ENCODE data around the gene AKT3.

The AKT3 gene

DNA sequence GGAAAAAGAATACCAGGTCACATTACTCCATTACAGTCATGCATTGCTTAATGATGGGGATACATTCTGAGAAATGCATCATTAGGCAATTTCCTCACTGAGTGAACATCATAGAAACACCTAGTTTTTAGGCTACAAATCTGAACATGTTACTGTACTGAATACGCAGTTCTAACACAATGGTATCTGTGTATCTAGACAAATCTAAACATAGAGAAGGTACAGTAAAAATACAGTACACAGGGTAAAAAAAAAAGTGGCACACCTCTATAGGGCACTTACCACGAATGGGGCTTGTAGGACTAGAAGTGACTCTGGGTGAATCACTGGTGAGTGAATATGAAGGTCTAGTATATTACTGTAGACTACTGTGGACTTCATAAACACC lies 115.7 kb downstream of the AKT3 start:
- TF ChIP-seq, protein P1, sequence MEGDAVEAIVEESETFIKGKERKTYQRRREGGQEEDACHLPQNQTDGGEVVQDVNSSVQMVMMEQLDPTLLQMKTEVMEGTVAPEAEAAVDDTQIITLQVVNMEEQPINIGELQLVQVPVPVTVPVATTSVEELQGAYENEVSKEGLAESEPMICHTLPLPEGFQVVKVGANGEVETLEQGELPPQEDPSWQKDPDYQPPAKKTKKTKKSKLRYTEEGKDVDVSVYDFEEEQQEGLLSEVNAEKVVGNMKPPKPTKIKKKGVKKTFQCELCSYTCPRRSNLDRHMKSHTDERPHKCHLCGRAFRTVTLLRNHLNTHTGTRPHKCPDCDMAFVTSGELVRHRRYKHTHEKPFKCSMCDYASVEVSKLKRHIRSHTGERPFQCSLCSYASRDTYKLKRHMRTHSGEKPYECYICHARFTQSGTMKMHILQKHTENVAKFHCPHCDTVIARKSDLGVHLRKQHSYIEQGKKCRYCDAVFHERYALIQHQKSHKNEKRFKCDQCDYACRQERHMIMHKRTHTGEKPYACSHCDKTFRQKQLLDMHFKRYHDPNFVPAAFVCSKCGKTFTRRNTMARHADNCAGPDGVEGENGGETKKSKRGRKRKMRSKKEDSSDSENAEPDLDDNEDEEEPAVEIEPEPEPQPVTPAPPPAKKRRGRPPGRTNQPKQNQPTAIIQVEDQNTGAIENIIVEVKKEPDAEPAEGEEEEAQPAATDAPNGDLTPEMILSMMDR (IDR thresholded peaks at IDR 0.05) = no peak
- DNase-seq (ENCODE audit: low spot score) = no peak
- Histone ChIP-seq H3K27ac (no peak overlapping the region), H3K4me3 (no peak overlapping the region)

DNA sequence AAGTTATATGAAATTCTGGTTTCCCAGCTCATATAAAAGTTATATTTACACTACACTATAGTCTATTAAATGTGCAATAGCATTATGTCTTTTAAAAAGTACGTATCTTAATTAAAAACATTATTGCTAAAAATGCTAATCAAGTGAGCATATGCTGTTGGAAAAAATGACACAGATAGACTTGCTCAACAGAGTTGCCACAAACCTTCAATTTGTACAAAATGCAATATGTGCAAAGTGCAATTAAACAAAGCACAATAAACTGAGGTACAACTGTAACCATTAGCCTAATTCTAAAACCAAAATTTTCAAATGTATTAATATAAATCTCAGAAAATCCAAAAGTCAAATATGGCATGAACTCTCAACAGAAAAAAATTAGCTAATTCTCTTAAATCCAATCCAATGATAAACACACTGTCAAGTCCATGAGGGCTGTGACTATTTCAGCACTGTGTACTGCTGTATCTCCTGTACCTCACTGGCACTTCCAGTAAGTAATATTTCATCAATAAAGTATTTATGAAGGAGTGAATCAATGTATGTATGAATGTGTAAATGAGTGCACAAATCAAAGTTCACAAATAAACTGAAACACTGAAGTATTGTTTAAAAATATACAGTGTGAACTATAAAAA lies 116.3 kb downstream of the AKT3 start:
- no peak for DNase-seq (ENCODE audit: low spot score)
- no peak overlapping the region for H3K27ac ChIP-seq
- TF ChIP-seq, protein P1 (IDR thresholded peaks at IDR 0.05) = no peak
- H3K4me3 ChIP-seq = no peak overlapping the region

DNA sequence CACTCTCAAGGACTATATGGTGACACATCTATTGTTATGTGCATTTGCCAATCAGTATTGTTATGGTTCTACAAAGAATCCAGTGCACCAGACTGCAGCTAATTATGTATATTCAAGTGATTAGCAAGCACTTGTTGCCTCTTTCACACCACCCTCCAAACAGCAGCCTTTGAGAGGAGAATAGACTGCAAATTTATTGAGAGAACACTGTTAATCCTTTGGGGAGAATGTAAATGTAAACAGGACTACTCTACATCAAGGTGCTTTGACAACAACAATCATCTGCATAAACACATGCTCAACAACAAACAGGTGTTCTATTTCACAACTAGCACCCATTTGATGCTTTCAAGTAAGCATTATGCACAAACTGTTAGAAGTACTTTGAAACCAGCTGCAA lies 117.4 kb downstream of the AKT3 start:
- Histone ChIP-seq H3K27ac (no peak overlapping the region), H3K4me3 (no peak overlapping the region)
- TF ChIP-seq, protein P1 (IDR thresholded peaks at IDR 0.05) = no peak
- DNase-seq (ENCODE audit: low spot score) = no peak

DNA sequence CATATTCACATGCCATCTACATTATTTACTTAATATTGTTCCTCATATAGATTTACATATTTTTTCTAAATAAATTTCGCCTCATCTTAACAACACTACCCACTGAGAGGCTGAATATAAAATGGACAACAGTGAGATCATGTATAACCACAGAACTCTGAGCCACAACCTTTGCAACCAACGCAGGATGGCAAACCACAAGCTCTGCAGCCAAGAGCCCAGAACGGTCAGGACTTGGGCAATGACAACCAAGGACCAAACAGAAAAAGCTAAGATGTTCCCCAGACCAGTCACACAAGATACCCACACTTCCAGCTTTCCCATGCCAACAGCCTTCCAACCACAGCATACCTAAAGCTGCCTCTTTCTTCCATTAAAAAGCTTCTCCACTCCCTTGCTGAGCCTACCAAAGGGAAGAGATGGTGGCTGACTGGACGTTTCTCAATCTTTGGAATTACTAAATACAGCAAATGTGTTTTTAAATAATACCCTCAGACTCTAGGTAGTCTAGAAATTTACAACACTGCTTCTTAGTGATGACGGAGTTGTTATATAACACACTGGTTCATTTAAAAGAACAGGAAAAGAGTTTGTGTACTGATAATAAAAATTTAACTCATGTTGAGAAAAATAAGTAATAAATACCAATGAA lies 117.9 kb downstream of the AKT3 start:
- TF ChIP-seq, protein P1 (IDR thresholded peaks at IDR 0.05) = no peak
- Histone ChIP-seq H3K27ac (no peak overlapping the region), H3K4me3 (no peak overlapping the region)
- no peak for DNase-seq (ENCODE audit: low spot score)

DNA sequence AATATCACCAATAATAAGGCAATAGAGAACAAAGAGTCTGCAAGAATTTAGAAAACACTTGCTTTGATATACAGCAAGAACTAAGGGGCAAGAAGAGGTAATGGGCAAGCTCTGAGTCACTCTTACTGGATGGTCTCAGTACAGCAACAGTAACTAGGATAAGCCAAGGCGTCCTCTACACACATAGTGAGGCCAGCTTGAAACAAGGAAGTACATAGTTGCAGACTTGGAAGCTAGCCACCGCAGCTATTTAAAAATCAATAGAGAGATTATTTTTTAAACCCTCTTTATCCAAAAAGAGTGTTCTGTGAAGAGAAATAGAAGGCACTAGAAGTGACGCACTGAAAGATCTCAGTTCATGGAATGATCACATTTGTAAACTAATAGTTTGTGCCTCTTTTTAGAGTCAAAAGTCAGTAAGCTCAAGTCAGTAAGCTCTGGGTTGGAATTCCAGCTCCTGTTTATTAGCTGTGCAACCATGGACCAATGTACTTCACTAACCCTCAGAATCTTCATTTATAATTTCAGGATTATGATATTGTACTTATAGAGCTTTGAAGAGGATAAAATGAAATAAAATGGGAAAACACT lies 118.6 kb downstream of the AKT3 start:
- Histone ChIP-seq H3K27ac (peak overlapping the region; percentile 6 to 16), H3K4me3 (peak overlapping the region; percentile 29)
- TF ChIP-seq, protein P1 (IDR thresholded peaks at IDR 0.05) = no peak
- DNase-seq (ENCODE audit: low spot score) = no peak

DNA sequence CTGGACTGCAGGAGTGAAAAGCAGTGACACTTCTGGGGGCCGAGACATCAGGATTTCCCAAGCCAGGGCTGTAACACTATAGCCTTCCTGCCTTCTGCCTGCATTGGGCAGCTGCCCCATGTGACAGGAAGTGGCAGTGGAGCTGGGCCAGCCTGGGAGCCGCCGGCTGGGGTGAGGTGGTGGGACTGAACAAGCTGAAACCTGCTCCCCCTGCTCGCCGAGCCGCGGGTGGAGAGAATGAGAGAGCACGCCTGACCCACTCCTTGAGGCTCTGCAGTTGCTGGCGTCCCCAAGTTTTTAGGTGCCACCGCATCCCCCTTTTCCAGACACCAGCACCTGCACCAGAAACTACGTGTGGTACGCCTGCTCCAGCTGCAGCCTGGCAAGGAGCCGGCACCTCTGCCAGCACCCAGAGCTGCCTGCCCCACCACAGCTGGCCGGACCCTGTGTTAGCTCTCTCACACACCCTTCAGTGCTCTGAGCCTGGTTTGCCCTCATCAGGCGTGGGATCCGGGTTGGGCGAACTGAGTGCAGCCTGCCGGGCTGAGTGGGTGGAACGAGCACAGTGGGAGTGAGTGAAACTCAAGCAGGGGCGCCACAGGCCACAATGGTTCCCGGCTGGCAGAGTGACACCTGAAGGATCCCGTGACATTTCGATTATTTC lies 119.4 kb downstream of the AKT3 start:
- no peak for DNase-seq (ENCODE audit: low spot score)
- Histone ChIP-seq H3K27ac (peak overlapping the region; percentile 16 to 65), H3K4me3 (peak overlapping the region; percentile 29)
- TF ChIP-seq, protein P1 (IDR thresholded peaks at IDR 0.05) = no peak
